Parathyroid adenoma (tissue), 2 donors: ENCODE data around the gene SND1.

Experiments used
- H2AFZ ChIP-seq: fragments of 300-600 bp; sonication (generic); one replicate; pipeline ENCODE4 v1.7.0; 2017; ENCODE audit warnings: antibody characterized with exemption, mild to moderate bottlenecking
- H3K27ac ChIP-seq: fragments of 300-600 bp; sonication (generic); one replicate; pipeline ENCODE4 v1.7.0; 2017
- H3K27me3 ChIP-seq: fragments of 300-600 bp; sonication (generic); one replicate; pipeline ENCODE4 v1.7.0; 2017; ENCODE audit warnings: low read length; ENCODE audit not compliant: control insufficient read depth, insufficient read depth
- H3K36me3 ChIP-seq: fragments of 300-600 bp; sonication (generic); one replicate; pipeline ENCODE4 v1.7.0; 2017; ENCODE audit warnings: low read length; ENCODE audit not compliant: control insufficient read depth, insufficient read depth
- H3K4me1 ChIP-seq: fragments of 300-600 bp; sonication (generic); one replicate; pipeline ENCODE4 v1.7.0; 2017; ENCODE audit warnings: control low read depth
- H3K4me2 ChIP-seq: fragments of 300-600 bp; sonication (generic); one replicate; pipeline ENCODE4 v1.7.0; 2017; ENCODE audit warnings: low read length
- H3K4me3 ChIP-seq: fragments of 300-600 bp; sonication (generic); one replicate; pipeline ENCODE4 v1.7.0; 2017; ENCODE audit warnings: low read depth, low read length
- H3K79me2 ChIP-seq: fragments of 300-600 bp; sonication (generic); one replicate; pipeline ENCODE4 v1.7.0; 2017; ENCODE audit warnings: control low read depth
- H3K9ac ChIP-seq: fragments of 300-600 bp; sonication (generic); one replicate; pipeline ENCODE4 v1.7.0; 2017; ENCODE audit warnings: mild to moderate bottlenecking
- H3K9me3 ChIP-seq: fragments of 300-600 bp; sonication (generic); one replicate; pipeline ENCODE4 v1.7.0; 2017; ENCODE audit warnings: low read length; ENCODE audit not compliant: control insufficient read depth
- TF ChIP-seq, protein P1 (sequence below): fragments of 300-600 bp; sonication (generic); IDR thresholded peaks from one replicate; pipeline ENCODE4 v1.7.0; 2017; ENCODE audit warnings: antibody characterized with exemption, mild to moderate bottlenecking
- donor health status: primary hyperparathyroidism.

SND1 gene

DNA sequence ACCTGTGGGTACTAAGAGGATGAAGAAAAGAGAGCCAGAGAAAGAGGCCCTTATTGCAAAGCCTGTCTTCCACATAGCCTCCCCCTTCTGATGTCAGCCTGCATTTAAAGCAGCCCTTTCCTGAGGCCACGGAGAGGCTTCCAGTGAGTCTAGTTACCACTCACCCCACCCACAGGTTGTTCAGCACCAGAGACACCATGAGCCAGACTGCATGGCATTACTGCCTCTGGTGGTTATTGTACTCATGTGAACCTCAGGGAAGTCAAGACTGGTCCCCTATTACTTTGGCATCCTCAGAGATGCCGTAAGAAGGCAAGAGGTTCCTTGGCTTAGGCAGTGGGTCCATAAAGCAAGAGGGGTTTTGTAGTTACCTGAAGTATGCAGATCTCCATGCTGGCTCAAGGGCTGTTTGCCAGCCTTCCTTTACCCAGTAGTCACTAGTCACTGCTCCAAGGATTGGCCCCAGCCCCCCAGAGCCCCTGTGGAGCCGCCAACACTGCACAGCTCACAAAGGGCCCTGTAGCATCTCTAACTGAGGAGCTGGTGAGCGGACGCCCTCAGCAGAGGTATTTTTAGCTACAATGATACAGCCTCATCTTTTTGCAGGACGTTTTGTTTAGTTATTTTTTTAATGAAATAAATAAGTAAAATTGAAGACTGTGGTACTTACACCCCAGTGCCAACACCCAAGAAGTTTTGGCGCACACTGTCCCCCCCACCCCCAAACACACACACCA lies 358.6 kb downstream of the SND1 start:
- TF ChIP-seq, protein P1, sequence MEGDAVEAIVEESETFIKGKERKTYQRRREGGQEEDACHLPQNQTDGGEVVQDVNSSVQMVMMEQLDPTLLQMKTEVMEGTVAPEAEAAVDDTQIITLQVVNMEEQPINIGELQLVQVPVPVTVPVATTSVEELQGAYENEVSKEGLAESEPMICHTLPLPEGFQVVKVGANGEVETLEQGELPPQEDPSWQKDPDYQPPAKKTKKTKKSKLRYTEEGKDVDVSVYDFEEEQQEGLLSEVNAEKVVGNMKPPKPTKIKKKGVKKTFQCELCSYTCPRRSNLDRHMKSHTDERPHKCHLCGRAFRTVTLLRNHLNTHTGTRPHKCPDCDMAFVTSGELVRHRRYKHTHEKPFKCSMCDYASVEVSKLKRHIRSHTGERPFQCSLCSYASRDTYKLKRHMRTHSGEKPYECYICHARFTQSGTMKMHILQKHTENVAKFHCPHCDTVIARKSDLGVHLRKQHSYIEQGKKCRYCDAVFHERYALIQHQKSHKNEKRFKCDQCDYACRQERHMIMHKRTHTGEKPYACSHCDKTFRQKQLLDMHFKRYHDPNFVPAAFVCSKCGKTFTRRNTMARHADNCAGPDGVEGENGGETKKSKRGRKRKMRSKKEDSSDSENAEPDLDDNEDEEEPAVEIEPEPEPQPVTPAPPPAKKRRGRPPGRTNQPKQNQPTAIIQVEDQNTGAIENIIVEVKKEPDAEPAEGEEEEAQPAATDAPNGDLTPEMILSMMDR: peak; percentile 14
- H2AFZ ChIP-seq: no peak overlapping the region
- peaks cover 9% of the 10 kb centered on the region for H3K79me2 ChIP-seq
- no peak overlapping the region for H3K9ac ChIP-seq
- no peaks in the 10 kb centered on the region for H3K36me3 ChIP-seq
- H3K27me3 ChIP-seq: no peaks in the 10 kb centered on the region
- no peak overlapping the region for H3K4me3 ChIP-seq
- peaks cover 37% of the 10 kb centered on the region for H3K4me1 ChIP-seq
- H3K4me2 ChIP-seq: no peak overlapping the region
- H3K9me3 ChIP-seq: no peaks in the 10 kb centered on the region
- no peak overlapping the region for H3K27ac ChIP-seq

DNA sequence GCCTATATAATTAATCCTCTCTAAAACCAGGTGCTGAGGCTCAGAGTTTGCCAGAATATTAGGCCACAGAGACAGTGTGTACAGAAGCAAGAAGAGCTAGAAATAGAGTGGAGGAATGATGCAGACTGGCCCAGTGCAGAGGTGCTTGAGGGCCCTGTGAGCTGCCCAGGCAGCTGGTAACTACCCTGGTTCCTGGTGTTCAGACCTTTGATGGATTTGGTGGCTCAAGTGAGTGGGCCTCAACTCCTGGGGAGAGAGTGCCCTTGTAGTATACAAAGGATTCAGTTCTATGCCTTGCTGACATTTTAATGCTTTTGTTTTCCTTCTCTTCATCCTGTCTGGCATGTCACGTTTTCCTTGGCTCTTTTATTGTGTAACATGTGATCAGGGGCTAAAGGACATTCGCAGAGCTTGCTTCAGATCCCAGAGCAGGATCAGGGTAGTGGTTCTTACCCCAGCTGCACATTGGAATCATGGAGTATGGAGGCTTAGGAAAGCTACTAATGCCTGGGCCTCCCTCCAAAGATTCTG lies 359.2 kb downstream of the SND1 start:
- Histone ChIP-seq H3K36me3 (no peaks in the 10 kb centered on the region), H3K27me3 (no peaks in the 10 kb centered on the region), H3K27ac (no peak overlapping the region), H3K4me3 (no peak overlapping the region), H3K9me3 (no peaks in the 10 kb centered on the region), H3K4me1 (peaks cover 31% of the 10 kb centered on the region), H3K79me2 (peaks cover 9% of the 10 kb centered on the region), H3K4me2 (no peak overlapping the region), H2AFZ (no peak overlapping the region), H3K9ac (no peak overlapping the region)
- TF ChIP-seq, protein P1: no peak

DNA sequence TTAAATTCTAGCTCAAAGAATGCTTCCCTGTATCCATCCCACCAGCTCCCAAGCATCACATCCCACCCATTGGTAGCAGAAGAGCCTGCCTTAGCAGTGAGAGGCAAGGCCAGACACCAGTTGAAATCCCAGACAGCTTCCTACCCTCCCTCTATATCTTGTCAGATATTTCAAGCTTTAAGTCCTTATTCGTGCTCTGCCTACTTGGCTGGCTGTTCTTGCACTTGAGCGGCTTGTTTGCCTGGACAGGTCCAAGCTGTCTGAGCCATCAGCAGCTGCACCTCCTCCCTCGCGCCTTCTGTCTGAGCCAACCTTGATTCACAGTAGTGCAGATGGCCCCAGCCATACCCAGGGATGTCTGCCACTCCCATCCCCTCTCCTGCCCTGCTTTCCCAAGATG lies 362.8 kb downstream of the SND1 start:
- Histone ChIP-seq H3K4me1 (peaks cover 36% of the 10 kb centered on the region), H3K27me3 (no peaks in the 10 kb centered on the region), H3K4me3 (no peak overlapping the region), H2AFZ (no peak overlapping the region), H3K9ac (no peak overlapping the region), H3K36me3 (no peaks in the 10 kb centered on the region), H3K27ac (no peak overlapping the region), H3K4me2 (no peak overlapping the region), H3K79me2 (peaks cover 9% of the 10 kb centered on the region), H3K9me3 (no peaks in the 10 kb centered on the region)
- TF ChIP-seq, protein P1: no peak

DNA sequence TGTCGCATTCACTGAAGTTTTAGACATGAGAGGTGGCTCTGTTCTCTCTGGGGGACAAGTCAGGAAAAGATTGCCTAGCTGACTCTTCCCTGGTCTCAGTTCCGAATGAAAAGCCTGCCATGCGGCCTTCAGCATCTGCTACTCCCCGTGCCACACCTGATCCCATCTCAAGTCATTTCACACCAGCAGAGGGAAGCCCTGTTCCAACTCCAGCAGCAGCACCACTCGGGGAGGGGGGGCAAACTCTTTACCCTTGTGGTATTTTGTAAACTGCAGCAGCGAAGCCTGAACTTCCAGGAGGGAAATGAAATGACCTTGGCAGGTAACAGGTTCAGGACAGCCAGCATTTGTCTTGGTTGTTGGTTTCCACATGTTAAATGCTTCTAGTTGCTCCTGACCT lies 365.5 kb downstream of the SND1 start:
- Histone ChIP-seq H3K9me3 (no peaks in the 10 kb centered on the region), H3K27me3 (no peaks in the 10 kb centered on the region), H3K27ac (peak overlapping the region; percentile 73), H3K4me1 (peaks cover 45% of the 10 kb centered on the region), H3K4me2 (no peak overlapping the region), H3K36me3 (no peaks in the 10 kb centered on the region), H2AFZ (peak overlapping the region; percentile 6), H3K9ac (no peak overlapping the region), H3K4me3 (no peak overlapping the region), H3K79me2 (peaks cover 11% of the 10 kb centered on the region)
- TF ChIP-seq, protein P1: peak; percentile 61
